ENCODE measurements around the gene CALN1.

DNA sequence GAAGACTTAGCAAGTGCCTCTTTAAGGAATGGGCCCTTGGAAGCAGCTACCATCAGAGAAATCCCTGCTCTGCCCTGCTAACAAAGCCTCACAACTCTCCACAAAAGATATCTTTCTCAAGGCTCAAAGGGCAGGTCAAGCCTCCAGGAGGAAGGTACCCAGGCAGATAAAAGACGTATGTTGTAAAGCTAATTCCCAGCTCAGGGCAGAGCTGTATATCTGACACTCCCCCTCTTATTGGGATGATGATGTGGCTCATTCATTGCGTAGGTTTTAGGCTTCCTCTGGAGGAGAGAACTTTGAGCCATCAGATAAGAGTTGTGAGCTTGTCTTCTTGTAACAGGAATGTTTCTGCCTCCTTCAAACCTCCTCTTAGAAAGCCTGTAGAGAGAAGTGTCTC, 145.4 kb downstream of the CALN1 start:
- no peak for TF ChIP-seq CTCF (IDR thresholded peaks at IDR 0.05)
- no peak for TF ChIP-seq POLR2A (IDR thresholded peaks at IDR 0.05)
- TF ChIP-seq POLR2AphosphoS5 (IDR thresholded peaks at IDR 0.05) = no peak

Measured in prostate gland (tissue), 2 donors.